GM11168 (cell line): ENCODE results near the gene RNF181.
"Not testable (repeated sequence)": the region's sequence is repeated elsewhere in the genome, so short reads cannot be mapped to it uniquely, and the experiment has no call there.

Experiments used
- in situ Hi-C: fragments of 300-500 bp; cut with MboI; formaldehyde crosslinking; loops from one replicate; pipeline ENCODE4 v1.12.0; 2022; ENCODE audit warnings: low sequenced_read_pairs; ENCODE audit not compliant: unreplicated experiment

The RNF181 gene

GRCh38 chr2:85575739-85576138, 19.8 kb upstream of the RNF181 start:
- in situ Hi-C loops = no loop called here

- in situ Hi-C loops = no loop called here
Observed at GRCh38 chr2:85577063-85577385, 18.5 kb upstream of the RNF181 start.

- in situ Hi-C loops = no loop called here
Observed at GRCh38 chr2:85577386-85578242, 17.9 kb upstream of the RNF181 start, which contains the start of gene VAMP8. Gene VAMP8, plus strand, starts transcription at chr2:85577586. Its CDS starts 61 bp downstream, at chr2:85577647.

- in situ Hi-C loops = no loop called here
Observed at GRCh38 chr2:85578243-85579180, 17.0 kb upstream of the RNF181 start.

GRCh38 chr2:85579266-85579935, 16.1 kb upstream of the RNF181 start:
- in situ Hi-C loops = no loop called here

GRCh38 chr2:85580206-85580605, 15.3 kb upstream of the RNF181 start:
- in situ Hi-C loops = no loop called here

- in situ Hi-C loops = no loop called here
Observed at GRCh38 chr2:85582492-85582891, 13.1 kb upstream of the RNF181 start.

GRCh38 chr2:85583667-85584353, 11.7 kb upstream of the RNF181 start:
- in situ Hi-C loops = no loop called here

GRCh38 chr2:85584354-85584856, 11.1 kb upstream of the RNF181 start, which contains the start of gene VAMP5:
Gene VAMP5, plus strand, starts transcription at chr2:85584431. Its CDS starts 60 bp downstream, at chr2:85584491.
- in situ Hi-C loops = no loop called here

- in situ Hi-C loops = no loop called here
Observed at GRCh38 chr2:85584857-85585780, 10.4 kb upstream of the RNF181 start.

- in situ Hi-C loops = no loop called here
Observed at GRCh38 chr2:85585781-85586105, 9.8 kb upstream of the RNF181 start.

- in situ Hi-C loops = no loop called here
Observed at GRCh38 chr2:85588236-85588635, 7.3 kb upstream of the RNF181 start.

GRCh38 chr2:85588645-85589044, 6.9 kb upstream of the RNF181 start:
- in situ Hi-C loops = no loop called here

- in situ Hi-C loops = no loop called here
Observed at GRCh38 chr2:85589181-85589580, 6.4 kb upstream of the RNF181 start.

GRCh38 chr2:85589982-85590791, 5.4 kb upstream of the RNF181 start:
- in situ Hi-C loops = no loop called here

GRCh38 chr2:85590950-85591349, 4.6 kb upstream of the RNF181 start:
- in situ Hi-C loops = no loop called here

GRCh38 chr2:85591563-85591962, 4.0 kb upstream of the RNF181 start:
- in situ Hi-C loops = no loop called here

- in situ Hi-C loops = not testable (repeated sequence)
Observed at GRCh38 chr2:85592299-85592698, 3.2 kb upstream of the RNF181 start.
